GM21423 (cell line): Measurements from ENCODE around the gene KRTAP1-4.
"Not testable (repeated sequence)": the region's sequence is repeated elsewhere in the genome, so short reads cannot be mapped to it uniquely, and the experiment has no call there.

Experiments
- ATAC-seq: cut with Tn5 transposase; IDR thresholded peaks from one replicate; pipeline ENCODE4 v1.9.1; 2021; ENCODE audit warnings: mild to moderate bottlenecking, moderate library complexity; ENCODE audit not compliant: unreplicated experiment

Gene KRTAP1-4

DNA sequence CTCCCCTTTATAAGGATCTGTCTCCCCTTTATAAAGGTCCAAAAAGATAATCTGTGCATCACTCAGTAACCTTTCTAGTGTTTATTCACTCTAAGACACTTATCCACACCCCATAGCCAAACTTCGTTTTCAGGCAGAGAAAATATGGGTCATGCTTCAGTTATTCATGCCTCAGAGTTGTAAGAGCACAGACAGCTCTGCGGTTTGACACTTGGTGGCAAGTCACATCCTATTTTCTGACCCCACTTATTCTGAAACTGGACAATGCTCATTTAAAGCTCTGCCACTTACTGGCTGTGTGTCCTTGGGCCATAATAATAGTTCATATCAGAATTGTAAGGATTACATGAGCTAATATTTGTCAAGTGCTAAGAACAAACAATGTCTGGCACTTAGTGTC, 19.1 kb upstream of the KRTAP1-4 start:
- ATAC-seq: no peak

DNA sequence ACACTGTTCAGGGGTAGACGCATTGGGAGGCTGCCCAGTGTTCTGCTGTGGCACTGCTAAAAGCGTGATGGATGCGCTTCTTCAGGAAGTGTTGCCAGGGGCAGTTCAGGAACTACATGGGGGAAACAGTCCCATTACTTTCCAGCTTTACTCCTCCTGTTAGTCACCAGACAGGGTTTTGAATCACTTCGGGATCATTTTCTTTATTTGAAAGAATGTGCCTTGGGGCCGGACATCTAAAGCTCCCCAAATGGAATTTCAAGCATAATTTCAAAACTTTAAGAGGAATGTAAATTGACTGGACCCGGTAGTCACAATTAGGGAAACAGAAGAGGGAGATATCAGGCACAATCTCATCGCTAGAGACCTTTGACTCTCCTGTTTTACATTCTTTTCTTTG, 18.4 kb upstream of the KRTAP1-4 start:
- no peak for ATAC-seq

GRCh38 chr17:41046735-41047465, 16.9 kb upstream of the KRTAP1-4 start, which contains the start of gene KRTAP2-1:
TSS of gene KRTAP2-1 (minus strand) at chr17:41047316. CDS start at chr17:41047267, 49 bp downstream.
- ATAC-seq: not testable (repeated sequence)

- ATAC-seq: no peak
These were observed 13.0 kb upstream of the KRTAP1-4 start for GRCh38 chr17:41042953-41043352.

- ATAC-seq: not testable (repeated sequence)
These were observed 11.0 kb upstream of the KRTAP1-4 start, which contains the start of gene KRTAP1-1 for GRCh38 chr17:41040783-41041571. TSS of gene KRTAP1-1 (minus strand) at chr17:41041450. CDS start at chr17:41041397, 53 bp downstream.

DNA sequence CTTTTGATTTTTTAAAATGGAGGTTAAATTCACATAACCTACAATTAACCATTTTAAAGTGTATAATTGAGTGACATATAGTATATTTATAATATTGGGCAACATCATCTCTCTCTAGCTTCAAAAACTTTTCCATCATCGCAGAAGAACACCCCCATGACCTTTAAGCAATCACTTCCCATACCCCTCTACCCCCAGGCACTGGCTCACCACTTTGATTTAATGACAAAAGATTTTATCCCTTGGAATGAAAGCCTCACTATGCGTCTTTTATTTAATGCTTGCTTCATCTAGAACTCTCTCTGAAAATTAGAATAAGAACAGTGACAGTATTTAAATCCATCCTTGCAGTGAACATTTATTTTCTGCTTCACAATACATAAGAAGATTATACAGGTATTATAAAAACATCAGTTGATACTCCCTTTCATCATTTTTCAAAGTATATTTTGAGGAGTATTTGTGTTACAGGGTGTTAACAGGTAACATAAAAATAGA, 7.9 kb upstream of the KRTAP1-4 start:
- no peak for ATAC-seq

- ATAC-seq: not testable (repeated sequence)
These were observed 4.4 kb upstream of the KRTAP1-4 start, which contains the start of gene KRTAP1-3 for GRCh38 chr17:41034346-41034935. TSS of gene KRTAP1-3 (minus strand) at chr17:41034874. CDS start at chr17:41034821, 53 bp downstream.

DNA sequence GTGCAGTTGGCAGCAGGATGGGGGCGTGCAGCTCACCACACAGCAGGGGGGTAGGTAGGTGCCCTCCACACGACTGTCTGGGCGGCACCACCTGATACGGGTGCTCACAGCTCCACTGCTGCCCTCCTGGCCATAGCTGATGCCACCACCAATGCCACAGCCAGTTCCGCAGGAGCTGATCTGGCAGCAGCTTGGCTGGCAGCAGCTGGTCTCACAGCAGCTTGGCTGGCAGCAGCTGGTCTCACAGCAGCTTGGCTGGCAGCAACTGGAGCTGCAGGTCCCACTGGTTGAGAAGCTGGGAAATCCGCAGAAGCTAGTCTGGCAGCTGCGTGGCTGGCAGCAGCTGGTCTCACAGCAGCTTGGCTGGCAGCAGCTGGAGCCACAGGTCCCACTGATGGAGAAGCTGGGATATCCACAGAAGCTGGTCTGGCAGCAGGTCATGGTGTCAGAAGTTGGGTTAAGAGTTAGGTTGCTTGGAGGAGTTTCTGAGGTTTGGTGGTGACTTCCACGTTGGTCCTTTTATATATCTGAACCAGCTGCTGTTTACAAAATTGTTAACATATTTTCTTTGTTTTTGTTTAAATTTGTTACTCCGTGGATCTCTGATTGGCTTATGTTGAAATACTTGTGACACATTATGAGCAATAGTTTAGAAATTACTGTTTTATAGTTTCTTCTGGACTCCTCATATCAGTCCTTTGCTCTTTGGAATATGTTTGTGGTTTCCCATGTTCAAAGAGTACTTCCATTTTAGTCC, 3.1 kb downstream of the KRTAP1-4 start, which contains the start of gene KRTAP1-5:
Gene KRTAP1-5 (minus strand): TSS at position 494 of the 757 bp plus-strand sequence. CDS start 53 bp downstream, at position 441.
- no peak for ATAC-seq

- ATAC-seq: no peak
These were observed 5.3 kb downstream of the KRTAP1-4 start for GRCh38 chr17:41024697-41025096.

DNA sequence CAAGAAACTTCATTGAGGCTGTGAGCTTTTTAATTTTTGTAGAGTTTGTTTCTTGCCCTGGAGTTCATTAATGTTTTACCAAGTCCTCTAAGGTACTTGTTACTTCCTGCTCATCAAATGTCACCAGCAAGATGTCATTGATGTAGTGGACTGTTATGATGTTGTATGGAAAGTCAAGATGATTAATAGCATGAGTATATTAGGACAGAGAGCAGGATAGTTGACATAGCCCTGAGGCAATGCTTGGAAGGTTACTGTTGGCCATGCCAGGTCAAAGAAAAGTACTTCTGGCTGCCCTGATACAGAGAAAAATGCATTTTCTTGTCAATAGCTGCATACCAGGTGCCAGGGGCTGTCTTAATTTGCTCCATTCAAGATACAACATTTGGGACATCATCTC, 9.7 kb downstream of the KRTAP1-4 start:
- ATAC-seq: no peak

- ATAC-seq: no peak
These were observed 10.6 kb downstream of the KRTAP1-4 start for GRCh38 chr17:41019415-41019814.

DNA sequence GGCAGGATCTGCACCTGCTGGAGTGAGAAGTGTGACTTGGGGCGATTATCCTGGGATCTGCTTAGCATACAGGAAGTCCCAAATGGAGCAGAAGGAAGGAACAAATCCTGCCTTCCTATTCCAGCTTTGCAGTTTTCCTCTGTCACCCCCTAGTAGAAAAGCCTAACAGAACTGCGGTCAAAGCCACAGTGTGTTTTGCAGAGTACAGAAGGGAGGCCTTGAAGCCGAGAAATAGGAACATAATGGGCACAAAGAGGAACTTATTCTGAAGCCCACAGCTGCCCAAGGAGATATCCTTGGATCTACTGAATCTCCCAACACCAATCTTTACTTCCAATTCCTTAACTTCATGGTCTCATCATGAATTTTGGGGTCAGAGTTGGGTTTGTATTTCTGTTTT, 11.5 kb downstream of the KRTAP1-4 start:
- no peak for ATAC-seq

DNA sequence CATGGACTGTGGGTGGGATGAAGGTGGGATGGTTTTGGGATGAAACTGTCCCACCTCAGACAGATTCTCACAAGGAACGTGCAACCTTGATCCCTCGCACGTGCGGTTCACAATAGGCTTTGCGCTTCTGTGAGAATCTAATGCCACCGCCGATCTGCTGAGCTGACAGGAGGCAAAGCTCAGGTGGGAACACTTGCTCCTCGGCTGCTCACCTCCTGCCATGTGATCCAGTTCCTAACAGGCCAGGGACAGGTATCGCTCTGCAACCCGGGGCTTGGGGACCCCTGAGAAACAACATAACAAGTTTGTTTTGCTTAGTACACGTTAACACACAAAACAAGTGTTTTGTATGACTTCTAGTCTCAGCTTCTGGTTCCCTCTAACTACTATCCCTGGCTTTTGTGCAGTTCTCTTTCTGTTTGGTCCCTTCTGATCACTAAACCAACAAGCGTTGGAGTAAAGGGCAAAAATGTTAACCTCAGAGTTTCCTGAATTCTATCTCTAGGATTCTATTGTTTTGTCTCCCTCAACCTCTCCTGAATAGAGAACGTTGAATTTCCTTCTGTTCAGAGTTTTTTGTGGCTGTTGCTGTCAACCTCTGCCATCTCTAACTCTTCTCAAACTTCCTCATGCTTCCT, 13.3 kb downstream of the KRTAP1-4 start:
- no peak for ATAC-seq

GRCh38 chr17:41015454-41015853, 14.5 kb downstream of the KRTAP1-4 start:
- no peak for ATAC-seq

DNA sequence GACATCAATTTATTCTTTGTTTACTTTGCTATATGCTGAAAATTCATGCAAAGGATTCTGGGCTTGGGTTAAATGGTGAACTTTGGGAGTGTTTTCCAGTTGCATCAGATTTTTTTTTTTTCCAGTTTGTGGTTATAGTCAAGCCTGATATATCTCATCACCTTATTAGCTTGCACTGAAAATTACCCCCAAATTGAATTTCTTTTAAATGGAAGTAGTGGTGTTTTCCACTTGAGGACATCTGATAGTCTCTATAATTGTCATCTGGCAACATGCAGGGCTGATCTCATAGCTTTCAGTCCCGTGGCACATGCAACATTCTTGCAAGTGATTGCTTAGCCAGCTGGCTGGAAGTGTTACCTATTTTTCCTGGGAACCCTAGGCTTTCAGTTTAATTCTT, 16.4 kb downstream of the KRTAP1-4 start:
- no peak for ATAC-seq

- no peak for ATAC-seq
These were observed 16.8 kb downstream of the KRTAP1-4 start for GRCh38 chr17:41013181-41013580.

- ATAC-seq: no peak
These were observed 17.5 kb downstream of the KRTAP1-4 start for GRCh38 chr17:41012326-41013120.

DNA sequence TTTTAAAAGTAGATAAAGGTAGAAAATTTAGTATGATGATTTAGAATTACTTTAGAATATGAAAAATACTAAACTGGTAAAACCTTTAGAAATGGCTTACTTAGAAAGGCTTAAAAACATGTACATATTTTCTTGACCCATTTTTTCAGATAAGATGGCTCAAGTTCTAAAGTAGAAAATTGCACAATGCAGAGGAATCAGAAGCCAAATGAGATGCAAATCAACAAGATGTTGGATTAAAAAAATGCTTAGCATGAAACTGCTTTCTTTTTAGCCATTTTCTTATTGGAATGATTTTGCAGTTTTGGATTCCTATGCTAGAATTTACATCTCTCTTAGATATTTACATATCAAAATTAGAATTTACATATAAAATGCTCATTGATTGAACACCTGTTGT, 19.6 kb downstream of the KRTAP1-4 start:
- no peak for ATAC-seq

- no peak for ATAC-seq
These were observed 20.1 kb downstream of the KRTAP1-4 start for GRCh38 chr17:41009936-41010335.
